ENCODE measurements around the gene STK38L. TPM values are rescaled to one million over a fixed set of nuclear protein-coding genes. Genes with fewer than 3 reads are reported as not detected.
"Not testable (repeated sequence)": the region's sequence is repeated elsewhere in the genome, so short reads cannot be mapped to it uniquely, and the experiment has no call there.

Gene STK38L
- total RNA-seq, 1 experiment from 2014 or later: 22.7 TPM

DNA sequence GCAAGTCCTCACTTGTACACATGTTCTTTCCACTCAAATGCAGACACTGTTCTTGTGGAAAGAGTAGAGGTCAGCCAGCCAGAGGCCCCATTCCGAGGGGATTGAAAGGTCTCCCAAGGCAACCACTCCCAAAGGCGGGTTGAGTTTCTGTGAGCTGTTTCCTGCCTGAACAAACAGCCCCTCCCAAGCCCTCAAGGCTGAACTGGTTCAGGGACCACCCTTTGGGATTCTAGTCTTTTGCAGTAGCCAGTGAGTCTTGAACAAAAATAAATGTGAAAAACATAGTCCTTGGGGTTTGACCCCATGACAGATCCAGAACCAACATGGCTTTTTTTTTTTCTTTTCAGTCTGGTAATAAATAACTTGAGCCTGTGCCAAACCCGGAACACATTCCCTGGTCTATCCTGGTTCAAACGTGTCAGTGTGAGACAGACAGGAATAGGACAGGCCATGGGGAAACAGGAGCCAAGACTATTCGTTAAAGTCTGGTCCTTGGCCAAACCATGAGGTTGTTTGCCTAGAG lies 17.6 kb upstream of the STK38L start:
- no peak for DNase-seq (ENCODE audit: low spot score)

DNA sequence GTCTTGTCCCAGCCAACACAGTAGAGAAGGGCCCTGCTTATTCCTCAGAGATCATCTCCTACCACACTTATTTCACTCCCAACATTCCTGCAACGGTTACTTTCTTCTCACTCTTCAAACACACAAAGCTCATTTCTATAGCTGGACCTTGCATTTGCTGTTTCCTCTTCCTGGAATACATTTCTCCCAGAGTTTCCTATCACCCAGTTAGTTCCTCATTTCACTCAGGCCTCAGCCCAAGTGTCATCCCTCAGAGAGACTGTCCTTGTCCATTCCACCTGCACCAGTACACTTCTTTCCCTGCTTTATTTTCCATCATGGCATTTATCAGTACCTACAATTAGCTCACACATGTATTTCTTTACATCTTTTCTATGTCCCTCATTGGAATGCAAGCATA lies 14.7 kb upstream of the STK38L start:
- DNase-seq (ENCODE audit: low spot score): no peak

DNA sequence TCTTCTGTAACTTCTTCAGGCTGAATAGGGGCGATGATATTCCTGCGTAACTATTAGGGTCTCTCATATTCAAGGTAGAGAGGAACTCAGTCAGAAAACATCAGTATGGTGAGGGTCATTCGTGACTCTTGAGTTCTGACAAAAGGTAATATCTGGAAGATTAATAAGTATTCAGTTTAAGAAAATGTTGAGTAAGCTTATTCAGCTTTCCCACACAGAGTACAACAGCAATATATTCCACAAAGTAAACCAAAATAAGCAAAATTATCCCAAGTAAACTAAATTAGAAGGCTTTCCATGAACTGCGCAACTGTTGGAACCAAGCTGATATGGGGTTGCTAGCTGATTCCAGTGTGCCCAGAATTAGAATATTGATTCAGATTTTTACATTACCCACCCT lies 12.7 kb upstream of the STK38L start:
- not testable (repeated sequence) for DNase-seq (ENCODE audit: low spot score)

DNA sequence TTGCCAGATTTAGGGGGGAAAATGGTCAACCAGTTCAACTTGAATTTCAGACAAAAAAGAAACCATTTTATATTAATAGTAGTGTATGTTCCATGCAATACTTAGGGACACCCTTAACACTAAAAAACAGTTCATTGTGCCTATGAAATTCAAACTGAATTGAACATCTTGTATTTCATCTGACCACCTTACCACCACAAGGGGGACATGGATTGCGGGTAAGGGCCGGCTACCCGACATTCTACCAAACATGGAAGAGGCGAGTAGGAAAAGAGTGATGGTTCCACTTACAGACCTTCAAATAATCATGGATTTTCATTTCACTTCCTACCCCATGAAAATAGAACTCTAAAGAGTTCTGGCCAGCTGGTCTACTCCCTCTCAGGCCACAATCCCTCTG lies 10.3 kb upstream of the STK38L start:
- no peak for DNase-seq (ENCODE audit: low spot score)

DNA sequence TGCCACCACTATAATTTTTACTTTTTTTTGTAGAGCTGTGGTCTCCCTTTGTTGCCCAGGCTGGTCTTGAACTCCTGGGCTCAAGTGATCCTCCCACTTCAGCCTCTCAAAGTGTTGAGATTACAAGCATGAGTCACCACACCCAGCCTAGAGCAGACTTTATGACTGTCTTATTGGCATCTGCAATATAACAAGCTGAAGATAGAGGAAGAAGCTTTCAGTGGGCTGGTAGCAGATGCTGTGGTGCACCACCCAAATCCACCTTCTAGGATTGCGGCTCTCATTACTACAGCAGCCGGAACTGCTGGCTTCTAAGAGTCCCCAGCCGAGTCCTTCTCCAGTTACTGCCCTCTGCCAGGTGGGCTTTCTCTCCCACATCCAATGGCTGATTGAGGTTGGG lies 7.6 kb upstream of the STK38L start:
- peak; percentile 43 for DNase-seq (ENCODE audit: low spot score)

DNA sequence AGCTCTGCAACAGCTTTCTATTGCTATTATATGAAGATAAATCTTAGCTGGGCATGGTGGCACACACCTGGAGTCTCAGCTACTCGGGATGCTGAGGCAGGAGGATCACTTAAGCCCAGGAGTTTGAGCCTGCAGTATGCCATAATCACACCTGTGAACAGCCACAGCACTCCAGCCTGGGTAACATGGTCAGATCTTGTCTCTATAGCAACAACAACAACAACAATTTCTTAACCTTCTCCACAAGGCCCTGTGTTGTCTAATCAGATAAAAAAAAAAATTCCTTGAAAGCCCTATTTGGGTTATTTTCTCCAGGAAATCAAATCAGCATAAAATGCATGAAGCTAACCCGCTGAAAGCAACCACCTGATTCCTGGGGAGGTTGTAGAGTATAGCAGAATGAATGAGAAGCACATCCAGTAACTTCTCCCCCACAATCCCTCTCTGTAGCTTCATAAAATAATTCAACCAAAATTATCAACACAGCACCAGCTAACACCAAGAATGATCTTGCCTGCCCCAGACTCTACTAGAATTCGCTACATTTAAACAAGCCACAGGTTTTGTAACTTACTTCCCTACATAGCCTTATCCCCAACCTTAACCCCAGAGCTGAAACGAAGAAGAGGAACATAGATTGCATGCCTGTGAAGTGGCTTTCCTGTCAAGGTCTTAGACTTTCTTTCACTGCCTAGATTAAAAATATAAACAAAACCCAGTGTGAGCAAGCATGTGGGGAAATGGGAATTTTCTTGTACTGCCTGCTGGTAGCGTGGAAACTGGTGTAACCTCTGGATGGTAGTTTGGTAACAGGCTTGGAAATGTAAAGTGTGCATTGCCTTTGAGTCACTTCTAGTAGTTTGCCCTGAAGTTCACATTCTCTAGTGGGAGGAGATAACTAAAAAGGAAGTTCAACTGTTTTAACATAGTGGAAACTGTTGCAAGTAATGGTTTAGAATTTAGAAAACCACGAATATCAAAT lies 6.0 kb upstream of the STK38L start:
- no peak for DNase-seq (ENCODE audit: low spot score)

DNA sequence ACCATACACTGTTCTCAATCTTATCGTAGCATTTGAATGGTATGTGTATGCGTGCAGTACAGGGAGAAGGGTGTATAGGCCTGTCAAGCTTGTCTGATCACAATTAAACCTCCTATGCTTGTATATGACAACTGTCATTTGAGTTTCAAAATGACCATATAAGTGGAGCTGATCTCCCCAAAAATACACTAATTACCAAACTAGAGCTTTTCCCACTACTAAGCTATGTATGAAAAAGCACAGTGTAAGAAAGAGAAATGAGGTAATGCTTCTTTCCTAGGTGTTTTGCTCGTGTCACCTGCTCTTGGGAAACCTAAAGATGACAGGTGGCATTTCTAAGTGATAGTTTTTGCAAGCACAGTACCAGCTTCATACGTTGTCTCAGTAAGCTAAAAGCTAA lies 1.1 kb upstream of the STK38L start:
- DNase-seq (ENCODE audit: low spot score): no peak

DNA sequence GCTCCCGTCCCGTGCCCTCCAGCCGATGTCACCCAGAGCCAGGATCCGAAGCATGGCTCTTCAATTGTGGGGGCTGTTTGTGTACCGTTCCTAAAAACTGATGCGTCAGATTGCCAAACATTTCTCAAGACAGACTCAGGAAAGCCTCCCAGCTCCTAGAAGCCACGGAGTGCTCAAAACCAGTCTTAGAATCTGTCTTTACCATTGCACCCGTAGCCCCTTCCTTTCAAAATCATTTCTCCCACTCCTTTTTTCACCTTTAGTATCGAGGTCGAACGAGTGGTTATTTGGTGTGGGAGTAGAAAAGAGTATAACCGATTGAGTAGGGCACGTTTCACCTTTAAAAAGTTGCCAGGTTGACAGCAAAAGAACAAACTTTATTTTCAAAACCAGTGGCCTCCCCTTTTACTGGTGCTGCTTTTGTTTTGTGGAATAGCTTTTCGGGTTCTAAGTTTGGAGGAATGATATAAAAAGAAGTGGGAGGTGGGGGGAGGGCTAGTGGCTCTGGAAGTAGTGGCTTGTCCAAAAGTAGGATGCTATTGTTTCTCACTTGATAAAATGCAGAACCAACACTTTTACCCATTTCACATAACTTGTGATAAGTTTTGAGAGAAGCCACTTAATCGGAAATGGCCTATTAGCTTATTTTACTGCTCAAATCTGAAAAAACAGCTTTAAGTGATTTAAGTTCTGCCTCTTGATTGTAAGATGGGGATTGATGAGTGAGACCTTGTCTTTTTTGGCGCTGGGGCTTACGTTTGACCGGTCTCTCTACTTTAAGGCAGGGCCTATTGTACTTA lies 803 bp downstream of the STK38L start:
- no peak for DNase-seq (ENCODE audit: low spot score)

DNA sequence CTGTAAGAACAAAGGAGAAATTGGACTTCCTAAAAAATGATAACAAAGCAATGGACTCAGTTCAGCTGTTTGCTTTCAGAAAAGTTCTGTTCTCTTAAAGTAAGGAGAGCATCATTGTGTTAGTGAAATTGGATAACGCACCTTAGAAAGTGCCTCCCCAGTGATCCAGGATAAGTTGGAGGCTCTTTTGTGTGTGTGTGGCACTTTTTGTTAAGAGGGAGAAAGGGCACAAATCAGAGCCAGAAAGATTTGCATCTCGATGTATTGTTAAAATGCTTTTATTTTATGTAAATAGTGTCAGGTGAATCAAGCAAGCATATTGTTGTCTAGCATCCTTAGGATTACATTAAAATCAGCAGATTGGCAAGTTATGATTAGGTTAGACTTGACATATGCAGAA lies 2.1 kb downstream of the STK38L start:
- DNase-seq (ENCODE audit: low spot score): no peak

DNA sequence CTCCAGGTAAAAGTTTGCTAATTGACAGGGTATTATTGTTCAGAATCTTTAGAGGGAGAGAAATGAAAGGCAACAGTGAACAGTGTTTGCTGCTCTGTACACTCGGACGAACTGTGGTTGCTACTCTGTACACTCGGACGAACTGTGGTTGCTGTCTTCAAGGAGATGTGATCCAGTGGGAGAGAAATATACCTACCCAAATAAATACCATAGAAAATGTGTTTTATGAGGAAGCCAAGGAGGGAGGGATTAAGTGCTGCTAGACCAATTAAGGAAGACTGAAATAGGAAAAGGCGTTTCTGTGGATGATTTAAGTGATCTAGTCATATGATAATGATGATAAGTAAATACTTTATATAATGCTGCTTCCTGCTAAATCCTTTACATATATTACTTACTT lies 2.7 kb downstream of the STK38L start:
- no peak for DNase-seq (ENCODE audit: low spot score)

DNA sequence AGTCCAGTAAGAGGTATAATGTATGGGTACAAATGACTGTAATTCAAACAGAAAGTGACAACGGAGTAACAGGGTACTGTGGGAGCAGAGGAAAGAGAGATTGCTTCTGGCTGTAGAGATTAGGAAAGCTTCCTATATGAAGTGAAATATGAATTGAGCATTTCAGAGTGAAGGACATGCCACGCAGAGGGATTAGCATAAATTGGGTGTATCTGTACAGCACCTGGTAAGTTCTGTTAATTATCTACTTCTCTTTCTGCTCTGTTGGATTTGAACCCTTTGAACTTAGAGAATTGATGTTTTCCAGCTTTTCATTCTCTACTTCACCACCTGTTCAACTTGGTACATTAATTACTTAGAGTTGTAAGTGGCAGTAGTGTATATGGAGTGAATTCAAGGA lies 8.8 kb downstream of the STK38L start:
- DNase-seq (ENCODE audit: low spot score): no peak

DNA sequence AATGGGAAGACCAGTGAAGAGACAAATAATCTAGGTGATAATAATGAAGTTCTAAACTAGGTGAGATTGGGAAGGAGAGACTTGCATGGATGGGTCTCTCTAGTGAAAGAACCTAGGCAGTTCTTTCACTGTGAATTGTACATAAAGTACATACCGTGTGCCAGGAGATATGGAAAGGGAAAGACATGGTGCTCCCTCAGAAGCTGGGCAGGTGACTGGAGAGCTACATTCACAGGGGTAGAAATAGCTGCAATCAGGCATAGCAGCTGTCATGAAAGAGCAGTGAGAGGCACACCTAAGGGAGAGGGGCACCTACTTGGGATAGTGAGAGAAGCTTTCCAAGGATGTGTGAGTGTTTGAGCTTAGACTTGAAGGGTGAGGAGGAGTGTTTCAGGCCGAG lies 9.3 kb downstream of the STK38L start:
- DNase-seq (ENCODE audit: low spot score): no peak

DNA sequence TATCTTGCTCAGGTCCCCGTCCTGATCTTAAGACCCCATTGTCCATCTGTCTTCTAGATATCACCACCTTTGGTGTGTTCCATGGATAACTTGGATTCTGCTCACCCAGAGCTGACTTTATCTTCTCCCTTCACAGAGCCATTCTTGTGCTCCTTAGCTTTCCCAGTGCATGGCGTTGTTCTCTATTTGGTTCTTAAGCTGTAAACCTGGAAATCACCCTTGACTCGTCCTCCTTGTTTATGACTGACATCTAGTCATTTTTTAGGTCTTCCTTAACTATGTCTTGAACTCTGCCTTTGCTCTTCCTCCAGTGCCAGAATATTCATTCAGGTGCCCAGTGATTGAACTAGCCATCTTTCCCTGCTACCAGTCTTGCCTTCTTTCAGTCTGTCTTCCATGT lies 11.7 kb downstream of the STK38L start:
- DNase-seq (ENCODE audit: low spot score): no peak

DNA sequence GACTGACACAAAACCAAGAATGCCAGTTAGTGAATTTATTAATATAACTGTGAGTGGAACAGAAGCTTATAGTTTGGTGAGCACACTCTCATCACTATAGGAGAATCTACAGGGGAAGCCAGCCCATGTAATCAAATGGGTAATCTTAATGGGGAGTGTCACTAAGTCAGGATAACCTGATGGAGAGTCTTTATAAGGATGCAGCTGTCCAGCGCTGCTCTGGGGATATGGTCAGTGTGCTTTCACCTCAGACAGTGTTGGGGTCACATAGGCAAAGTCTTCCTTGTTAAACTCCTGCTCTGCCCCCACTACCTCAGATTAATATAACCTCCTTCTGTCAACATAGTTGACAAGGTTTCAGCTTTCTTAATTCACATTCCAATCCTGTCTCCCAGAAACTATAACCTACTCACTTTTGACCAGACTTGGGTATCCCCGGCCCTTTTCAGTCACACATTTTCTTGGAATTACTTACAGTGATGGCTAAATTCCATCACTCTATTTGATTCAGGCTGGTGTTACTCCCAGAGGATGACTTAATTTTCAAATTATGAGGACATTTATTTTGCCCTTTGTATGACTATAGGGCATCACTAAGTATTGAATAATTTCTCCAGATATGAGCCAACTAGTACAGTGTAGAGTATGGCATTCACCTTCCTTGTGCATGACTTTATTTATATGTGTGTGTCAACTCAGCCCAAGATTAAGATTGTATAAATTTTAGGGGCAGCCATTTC lies 13.2 kb downstream of the STK38L start:
- DNase-seq (ENCODE audit: low spot score): no peak

DNA sequence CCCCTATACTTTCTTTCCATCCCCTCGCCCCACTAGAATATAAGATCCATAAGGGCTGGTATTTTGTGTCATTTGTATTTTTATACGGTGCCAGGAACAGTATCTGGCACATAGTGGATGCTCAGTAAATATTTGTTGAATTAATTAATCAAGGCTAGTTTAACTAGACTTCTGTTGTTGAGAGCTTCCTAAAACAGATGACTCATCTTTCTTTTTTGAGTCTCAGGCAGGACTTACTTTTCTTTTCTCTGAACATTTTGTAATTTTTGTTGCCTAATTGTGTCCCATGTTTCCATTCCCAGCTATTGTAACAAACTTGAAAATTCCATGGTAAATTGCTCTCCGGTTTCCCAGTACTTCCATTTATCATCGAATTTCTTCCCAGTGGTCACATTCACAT lies 16.7 kb downstream of the STK38L start:
- no peak for DNase-seq (ENCODE audit: low spot score)

DNA sequence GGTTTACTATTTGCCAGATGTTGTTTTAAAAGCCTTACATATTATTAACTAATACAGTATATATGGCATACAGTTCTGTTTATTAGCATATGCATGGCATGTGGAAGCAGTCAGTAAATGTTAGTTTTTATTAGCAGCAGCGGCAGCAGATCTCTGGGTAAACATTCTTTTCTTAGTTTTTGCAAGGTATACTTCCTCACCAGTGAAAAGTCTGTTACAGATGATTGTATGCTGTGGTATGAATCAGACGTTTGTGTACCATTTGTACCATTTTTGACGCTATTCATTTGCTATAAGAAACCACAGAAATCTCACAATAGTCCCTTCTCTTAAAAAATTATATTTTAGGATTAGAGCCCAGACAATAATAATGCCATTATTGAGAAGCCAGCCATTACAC lies 17.8 kb downstream of the STK38L start:
- DNase-seq (ENCODE audit: low spot score): no peak

DNA sequence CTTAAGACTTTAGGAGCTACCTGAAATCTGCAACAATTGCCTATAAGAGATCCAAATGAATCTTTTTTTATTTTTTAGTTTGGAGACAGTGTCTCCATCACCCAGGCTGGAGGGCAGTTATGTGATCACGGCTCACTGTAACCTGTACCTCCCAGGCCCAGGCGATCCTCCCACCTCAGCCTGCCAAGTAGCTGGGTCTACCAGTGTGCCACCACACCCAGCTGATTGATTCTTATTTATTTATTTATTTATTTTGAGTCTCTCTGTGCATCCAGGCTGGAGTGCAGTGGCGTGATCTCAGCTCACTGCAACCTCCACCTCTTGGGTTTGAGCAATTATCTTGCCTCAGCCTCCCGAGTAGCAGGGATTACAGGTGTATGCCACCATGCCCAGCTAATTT lies 26.1 kb downstream of the STK38L start:
- no peak for DNase-seq (ENCODE audit: low spot score)

DNA sequence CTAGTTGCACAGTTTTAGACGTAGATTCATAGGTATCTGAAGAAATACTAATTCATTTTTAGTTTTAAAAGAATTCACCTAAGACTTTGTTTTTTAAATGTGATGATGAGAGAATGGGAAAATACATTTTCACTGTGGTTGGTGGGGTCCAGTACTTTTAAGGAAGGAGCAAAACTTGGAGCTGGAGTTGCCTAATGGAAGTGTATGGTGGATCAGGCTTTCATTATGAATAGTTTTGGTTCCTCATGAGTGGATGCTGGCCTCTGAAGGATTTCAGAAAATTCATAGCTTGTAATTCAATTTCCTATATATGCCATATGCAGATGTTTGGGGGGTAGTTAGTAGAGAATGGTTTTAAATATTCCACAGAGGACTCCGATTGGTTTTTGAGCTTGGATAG lies 27.1 kb downstream of the STK38L start:
- no peak for DNase-seq (ENCODE audit: low spot score)

DNA sequence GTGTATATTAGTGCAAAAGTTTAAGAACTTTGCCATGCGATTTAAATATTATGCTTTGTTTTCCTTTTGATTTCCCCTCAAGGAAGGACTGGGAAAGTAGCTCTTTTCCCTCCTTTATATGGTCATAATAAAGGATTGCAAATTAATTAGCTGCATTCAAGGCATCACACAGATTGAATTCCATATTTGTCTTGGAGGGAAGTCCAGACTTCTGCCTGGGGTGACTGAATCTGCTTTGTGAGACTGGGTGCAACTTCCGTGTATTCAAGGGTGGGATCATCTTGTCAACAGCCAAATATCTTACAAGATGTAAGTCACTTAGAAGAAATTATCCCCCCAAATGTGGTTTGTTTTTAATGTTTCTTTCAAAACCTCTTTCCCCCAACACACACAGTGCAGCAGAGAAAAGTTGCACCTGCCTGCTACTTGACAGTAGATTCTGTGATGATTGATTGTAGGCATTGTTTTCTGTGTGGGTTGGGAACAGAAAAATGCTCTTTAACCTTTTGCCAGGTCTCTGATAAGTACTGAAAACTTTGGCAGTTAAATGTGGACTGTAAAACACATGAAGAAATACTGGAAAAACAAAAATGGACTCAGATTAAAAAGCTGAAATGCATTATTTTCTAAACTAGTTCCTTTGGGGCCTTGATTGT lies 28.4 kb downstream of the STK38L start:
- no peak for DNase-seq (ENCODE audit: low spot score)

DNA sequence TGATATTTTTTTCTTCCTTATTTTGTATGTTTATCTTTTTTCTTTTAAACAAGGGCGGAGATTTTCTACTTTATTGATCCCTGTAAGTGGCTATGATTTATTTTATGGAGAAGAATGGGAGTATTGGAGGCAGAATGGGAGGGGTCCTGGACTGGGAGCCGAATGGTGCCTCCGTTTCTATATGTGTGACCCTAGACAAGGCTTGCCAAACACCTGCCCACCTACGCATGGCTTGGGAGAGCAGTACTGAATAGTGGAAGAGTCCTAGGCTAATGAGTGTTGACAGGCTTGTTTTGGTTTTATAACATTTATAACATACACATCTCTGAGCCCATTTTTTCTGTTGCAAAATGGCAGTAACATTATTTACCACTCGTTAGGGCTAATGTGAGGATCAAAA lies 29.0 kb downstream of the STK38L start:
- no peak for DNase-seq (ENCODE audit: low spot score)

DNA sequence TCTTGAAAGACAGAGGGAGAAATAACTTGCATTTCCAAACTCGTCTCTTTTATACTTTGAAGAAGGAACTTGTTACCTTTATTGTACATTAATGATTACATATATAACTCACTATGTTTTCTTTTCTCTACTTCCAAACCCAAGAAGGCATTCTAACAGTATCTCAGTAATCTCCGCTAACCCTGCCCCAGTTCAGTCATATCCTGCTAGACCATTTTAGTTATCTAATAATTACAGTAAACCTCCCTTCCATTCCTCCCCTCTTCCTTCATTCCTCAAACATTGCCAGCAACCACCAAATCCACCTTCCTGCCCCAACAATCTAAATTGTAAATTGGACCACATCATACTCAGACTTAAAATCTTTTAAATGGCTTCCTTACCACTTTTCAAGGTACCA lies 30.6 kb downstream of the STK38L start:
- DNase-seq (ENCODE audit: low spot score): no peak

DNA sequence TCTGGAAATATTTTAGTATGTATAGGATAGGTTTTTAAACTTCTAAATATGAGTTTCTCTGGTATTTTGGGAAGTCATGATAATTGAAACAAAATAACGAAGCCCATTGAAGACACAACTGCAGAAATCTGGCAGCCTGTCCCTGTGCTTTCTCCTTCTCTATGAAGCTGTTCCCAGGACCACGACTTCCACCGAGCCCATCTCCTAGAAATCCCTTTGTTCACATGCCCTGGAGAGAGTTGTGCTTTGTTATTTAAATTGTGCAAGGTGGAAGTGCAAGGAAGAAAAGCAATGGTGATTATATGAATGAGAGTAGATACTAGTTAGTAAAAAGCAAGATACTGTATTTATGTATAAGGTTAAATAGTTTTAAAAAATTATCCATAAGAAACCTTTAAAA lies 32.2 kb downstream of the STK38L start:
- no peak for DNase-seq (ENCODE audit: low spot score)
